ENCODE data around the gene KREMEN2. TPM values are rescaled to one million over a fixed set of nuclear protein-coding genes. Genes with fewer than 3 reads are reported as not detected.
"Not testable (repeated sequence)": the region's sequence is repeated elsewhere in the genome, so short reads cannot be mapped to it uniquely, and the experiment has no call there.

KREMEN2 gene
- total RNA-seq, 1 donor from 2014 or later = 0.31 TPM

DNA sequence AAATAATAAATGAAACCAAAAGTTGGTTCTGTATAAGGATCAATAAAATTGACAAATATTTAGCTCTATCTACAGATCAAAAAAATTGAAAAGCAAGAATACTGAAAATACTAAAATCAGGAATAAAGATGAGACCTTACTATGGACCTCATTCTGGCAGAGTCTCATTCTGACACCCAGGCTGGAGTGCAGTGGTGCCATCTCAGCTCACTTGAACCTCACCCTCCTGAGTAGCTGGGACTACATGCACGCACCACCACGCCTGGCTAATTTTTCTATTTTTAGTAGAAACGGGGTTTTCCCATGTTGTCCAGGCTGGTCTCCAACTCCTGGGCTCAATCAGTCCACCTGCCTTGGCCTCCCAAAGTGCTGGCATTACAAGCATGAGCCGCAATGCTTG is 22.0 kb upstream of the KREMEN2 start:
- TF ChIP-seq, protein P1, sequence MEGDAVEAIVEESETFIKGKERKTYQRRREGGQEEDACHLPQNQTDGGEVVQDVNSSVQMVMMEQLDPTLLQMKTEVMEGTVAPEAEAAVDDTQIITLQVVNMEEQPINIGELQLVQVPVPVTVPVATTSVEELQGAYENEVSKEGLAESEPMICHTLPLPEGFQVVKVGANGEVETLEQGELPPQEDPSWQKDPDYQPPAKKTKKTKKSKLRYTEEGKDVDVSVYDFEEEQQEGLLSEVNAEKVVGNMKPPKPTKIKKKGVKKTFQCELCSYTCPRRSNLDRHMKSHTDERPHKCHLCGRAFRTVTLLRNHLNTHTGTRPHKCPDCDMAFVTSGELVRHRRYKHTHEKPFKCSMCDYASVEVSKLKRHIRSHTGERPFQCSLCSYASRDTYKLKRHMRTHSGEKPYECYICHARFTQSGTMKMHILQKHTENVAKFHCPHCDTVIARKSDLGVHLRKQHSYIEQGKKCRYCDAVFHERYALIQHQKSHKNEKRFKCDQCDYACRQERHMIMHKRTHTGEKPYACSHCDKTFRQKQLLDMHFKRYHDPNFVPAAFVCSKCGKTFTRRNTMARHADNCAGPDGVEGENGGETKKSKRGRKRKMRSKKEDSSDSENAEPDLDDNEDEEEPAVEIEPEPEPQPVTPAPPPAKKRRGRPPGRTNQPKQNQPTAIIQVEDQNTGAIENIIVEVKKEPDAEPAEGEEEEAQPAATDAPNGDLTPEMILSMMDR (IDR thresholded peaks at IDR 0.05; ENCODE audit: unreplicated experiment) = no peak
- Mint-ChIP-seq H3K27me3 (no peaks in the 10 kb centered on the region), H3K27ac (no peak overlapping the region), H3K36me3 (ENCODE audit: insufficient read depth) (peaks cover 12% of the 10 kb centered on the region), H3K4me3 (ENCODE audit: low read depth) (no peak overlapping the region), H3K4me1 (ENCODE audit: low read depth) (no peaks in the 10 kb centered on the region), H3K9me3 (ENCODE audit: low read depth) (no peaks in the 10 kb centered on the region)
- no peak for DNase-seq (ENCODE audit: low spot score, unreplicated experiment)

- H3K27ac Mint-ChIP-seq; H3K4me3 Mint-ChIP-seq (ENCODE audit: low read depth); H3K4me1 Mint-ChIP-seq (ENCODE audit: low read depth); H3K27me3 Mint-ChIP-seq; H3K9me3 Mint-ChIP-seq (ENCODE audit: low read depth); DNase-seq (ENCODE audit: low spot score, unreplicated experiment): not testable (repeated sequence)
- H3K36me3 Mint-ChIP-seq (ENCODE audit: insufficient read depth) = peaks cover 13% of the 10 kb centered on the region
Observed at GRCh38 chr16:2943716-2944115, 20.4 kb upstream of the KREMEN2 start.

DNA sequence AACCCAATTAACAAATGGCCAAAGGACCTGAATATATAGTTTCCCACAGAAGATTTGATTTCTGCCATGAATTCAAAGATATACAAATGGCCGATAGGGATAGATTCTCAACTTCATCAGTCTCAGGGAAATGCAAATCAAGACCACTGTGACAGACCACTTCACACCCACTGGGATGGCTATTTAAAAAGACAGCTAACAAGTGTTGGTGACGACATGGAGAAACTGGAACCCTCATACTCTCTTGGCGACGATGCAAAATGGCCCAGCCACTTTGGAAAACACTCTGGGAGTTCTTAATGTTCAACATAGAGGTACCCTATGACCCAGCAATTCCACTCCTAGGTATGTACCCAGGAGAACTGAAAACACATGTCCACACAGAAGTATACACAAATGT is 17.4 kb upstream of the KREMEN2 start:
- Mint-ChIP-seq H3K27me3 (no peaks in the 10 kb centered on the region), H3K4me3 (ENCODE audit: low read depth) (no peak overlapping the region)

DNA sequence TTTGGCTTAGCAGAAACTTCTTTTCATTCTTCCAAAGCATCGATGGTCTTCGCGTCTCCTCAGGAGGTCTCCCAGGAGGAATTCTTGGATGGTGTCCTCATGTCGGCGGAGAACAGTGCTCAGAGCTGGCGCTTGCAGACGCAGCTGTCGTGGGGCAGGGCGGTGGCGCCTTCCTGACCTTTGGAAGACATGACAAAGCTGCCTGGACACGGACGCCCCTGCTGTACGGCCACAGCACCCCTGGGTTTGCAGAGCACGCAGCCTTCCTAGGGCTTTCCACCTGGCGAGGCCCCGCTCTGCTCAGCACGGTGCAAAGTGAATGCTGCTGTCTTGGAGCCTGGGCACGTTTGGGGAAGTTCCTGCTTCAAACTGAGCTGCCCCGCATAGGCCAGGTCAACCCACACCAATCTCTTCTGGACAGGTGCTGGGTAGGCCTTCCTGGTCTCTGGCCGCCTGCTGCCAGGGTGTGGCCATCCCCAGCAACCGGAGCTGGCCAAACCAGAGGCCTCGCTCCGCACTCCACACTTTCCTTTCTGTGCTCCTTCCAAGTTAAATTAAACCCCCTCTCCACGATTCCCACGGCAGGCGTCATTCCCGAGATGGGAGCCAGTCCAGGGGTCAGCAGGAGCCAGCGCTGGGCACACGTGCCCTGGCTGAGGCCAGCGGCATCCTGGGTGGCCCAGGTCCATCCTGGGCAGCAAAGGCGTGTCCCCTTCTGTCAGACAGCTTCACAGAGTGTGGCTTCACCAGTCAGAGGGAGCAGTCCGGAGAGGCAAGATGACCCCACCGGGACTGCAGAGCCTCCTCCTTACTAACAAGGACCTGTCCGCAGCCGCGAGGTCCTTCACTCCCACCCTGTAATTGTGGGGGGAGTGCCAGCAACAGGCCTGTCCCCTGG is 15.0 kb upstream of the KREMEN2 start:
- Mint-ChIP-seq H3K36me3 (ENCODE audit: insufficient read depth) (peaks cover 11% of the 10 kb centered on the region), H3K27ac (no peak overlapping the region), H3K4me3 (ENCODE audit: low read depth) (no peak overlapping the region), H3K4me1 (ENCODE audit: low read depth) (peaks cover 2% of the 10 kb centered on the region), H3K27me3 (peaks cover 5% of the 10 kb centered on the region), H3K9me3 (ENCODE audit: low read depth) (no peaks in the 10 kb centered on the region)
- TF ChIP-seq, protein P1 (IDR thresholded peaks at IDR 0.05; ENCODE audit: unreplicated experiment) = no peak
- no peak for DNase-seq (ENCODE audit: low spot score, unreplicated experiment)

More for the DNA sequence above, 17.4 kb upstream of the KREMEN2 start:
- no peak for DNase-seq (ENCODE audit: low spot score, unreplicated experiment)
- no peak overlapping the region for H3K27ac Mint-ChIP-seq
- H3K36me3 Mint-ChIP-seq (ENCODE audit: insufficient read depth) = peaks cover 15% of the 10 kb centered on the region
- H3K4me1 Mint-ChIP-seq (ENCODE audit: low read depth) = no peaks in the 10 kb centered on the region
- TF ChIP-seq, protein P1 (IDR thresholded peaks at IDR 0.05; ENCODE audit: unreplicated experiment) = no peak
- no peaks in the 10 kb centered on the region for H3K9me3 Mint-ChIP-seq (ENCODE audit: low read depth)

DNA sequence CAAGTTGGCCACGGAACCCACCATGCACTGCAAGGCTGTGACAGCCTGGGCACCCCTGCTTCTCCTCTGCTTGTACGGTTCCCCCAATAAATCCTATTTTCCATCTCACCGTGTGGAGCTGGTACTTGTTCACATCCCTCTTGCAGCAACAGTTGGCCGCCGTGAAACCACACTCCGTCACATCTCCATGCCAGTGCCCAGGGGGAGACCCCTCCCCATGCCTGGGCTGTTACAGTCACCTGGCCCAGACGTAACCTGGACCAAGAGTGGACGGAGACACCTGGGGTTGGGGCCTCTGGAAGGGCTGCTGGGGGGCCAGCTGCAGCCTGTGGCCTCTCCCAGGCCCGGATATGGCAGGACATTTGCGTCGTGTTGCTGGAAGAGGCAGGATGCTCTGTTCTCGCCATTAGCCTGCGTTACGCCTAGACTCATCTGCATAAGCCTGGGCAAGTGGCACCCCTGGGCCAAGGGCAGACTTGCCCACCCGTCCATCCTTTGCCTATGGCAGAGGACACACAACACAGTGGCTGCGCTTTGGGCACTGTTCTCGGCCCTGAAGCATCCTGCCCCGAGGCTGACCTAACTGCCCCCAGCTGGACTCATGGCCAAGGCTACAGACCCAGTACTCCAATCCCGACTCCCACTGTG is 14.2 kb upstream of the KREMEN2 start:
- H3K4me3 Mint-ChIP-seq (ENCODE audit: low read depth) = no peak overlapping the region
- peaks cover 7% of the 10 kb centered on the region for H3K27me3 Mint-ChIP-seq
- no peak overlapping the region for H3K27ac Mint-ChIP-seq
- H3K36me3 Mint-ChIP-seq (ENCODE audit: insufficient read depth) = peaks cover 11% of the 10 kb centered on the region
- peaks cover 5% of the 10 kb centered on the region for H3K4me1 Mint-ChIP-seq (ENCODE audit: low read depth)
- TF ChIP-seq, protein P1 (IDR thresholded peaks at IDR 0.05; ENCODE audit: unreplicated experiment) = no peak
- no peaks in the 10 kb centered on the region for H3K9me3 Mint-ChIP-seq (ENCODE audit: low read depth)
- DNase-seq (ENCODE audit: low spot score, unreplicated experiment) = no peak

Data from progenitor cell of endocrine pancreas (in vitro differentiated cells).